A549 treated with CORT108297 at 1 μM for 4 hours (cell line): Measurements from ENCODE around the gene CACNA1F. TPM values are rescaled to one million over a fixed set of nuclear protein-coding genes. Genes with fewer than 3 reads are reported as not detected.

ENCODE experiments used
- total RNA-seq: library from RNA; stranded (reverse); fragments of 200-300 nt; extraction: Qiagen RNA extraction; gene quantifications from 5 replicates; pipeline ENCODE4 v1.2.3, GENCODE V29; 2022

Gene CACNA1F
- total RNA-seq, result not detected in 5 replicates

DNA sequence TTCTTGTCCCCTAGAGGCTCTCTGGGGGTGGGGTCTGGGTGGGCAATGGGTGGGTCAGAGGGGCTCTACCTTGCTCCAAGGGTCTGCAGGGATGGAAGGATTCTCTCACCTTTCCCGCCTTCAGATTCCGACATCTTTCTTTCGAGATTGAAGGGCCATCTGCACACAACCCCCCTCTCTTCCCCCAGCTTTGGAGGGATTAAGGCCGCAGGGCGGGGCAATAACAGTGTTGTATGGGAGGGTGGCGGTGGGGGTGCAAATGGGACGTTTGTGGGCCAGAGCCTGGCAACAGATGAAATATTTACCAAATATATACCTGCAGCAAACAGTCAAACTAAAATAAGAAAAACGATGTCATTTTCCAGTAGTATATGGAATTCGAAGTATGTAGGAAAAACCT lies at the start of gene CACNA1F:
Gene CACNA1F, minus strand, starts transcription at position 165 of the 400 bp plus-strand sequence. Its CDS starts 31 bp downstream, at position 134.

DNA sequence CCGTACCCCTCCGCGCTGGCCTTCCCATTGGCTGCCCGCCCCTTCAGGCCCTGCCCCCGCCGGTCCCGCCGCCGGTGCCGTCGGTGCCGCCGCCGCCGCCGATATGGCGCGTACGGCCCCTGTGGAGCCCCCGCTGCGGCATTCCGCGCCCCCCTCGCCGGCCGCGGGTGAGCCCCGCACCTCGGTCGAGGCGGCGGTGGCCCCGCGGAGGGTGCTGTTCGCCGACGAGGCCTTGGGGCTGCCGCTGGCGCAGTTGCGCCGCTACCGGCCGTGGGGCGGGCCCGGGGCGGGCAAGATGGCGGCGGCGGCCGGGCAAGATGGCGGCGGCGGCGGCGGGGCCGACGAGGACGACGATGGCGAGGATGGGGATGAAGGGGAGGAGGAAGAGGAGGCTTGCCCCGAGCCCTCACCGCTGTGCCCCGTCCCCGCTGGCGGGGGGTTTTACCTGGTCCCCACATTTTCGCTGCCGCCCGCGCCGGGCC lies 36.7 kb upstream of the CACNA1F start, which contains the start of gene PPP1R3F:
Gene PPP1R3F, plus strand, starts transcription at position 27 of the 482 bp plus-strand sequence. Its CDS starts 77 bp downstream, at position 104.

DNA sequence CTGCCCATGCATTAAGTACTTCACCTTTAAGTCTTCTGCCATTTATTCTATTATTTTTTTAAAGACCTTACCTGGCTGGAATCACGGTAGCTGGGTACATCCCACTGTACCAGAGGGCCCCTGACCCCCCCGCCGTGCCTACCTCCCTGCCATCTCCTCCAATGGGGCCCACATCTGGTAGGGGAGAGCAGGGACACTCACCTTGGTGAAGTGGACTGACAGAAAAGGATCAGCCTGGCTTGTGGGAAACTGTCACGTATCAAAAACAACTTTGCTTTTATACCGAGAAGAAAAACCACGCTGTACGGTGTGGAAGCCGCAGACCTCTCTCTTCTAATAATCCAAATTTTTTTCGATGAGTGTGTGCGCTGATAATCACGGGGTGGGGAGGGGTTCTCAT lies 31.3 kb upstream of the CACNA1F start, which contains the start of gene FOXP3:
Gene FOXP3, minus strand, starts transcription at position 251 of the 400 bp plus-strand sequence. CDS start 6,205 bp downstream, outside the sequence.

DNA sequence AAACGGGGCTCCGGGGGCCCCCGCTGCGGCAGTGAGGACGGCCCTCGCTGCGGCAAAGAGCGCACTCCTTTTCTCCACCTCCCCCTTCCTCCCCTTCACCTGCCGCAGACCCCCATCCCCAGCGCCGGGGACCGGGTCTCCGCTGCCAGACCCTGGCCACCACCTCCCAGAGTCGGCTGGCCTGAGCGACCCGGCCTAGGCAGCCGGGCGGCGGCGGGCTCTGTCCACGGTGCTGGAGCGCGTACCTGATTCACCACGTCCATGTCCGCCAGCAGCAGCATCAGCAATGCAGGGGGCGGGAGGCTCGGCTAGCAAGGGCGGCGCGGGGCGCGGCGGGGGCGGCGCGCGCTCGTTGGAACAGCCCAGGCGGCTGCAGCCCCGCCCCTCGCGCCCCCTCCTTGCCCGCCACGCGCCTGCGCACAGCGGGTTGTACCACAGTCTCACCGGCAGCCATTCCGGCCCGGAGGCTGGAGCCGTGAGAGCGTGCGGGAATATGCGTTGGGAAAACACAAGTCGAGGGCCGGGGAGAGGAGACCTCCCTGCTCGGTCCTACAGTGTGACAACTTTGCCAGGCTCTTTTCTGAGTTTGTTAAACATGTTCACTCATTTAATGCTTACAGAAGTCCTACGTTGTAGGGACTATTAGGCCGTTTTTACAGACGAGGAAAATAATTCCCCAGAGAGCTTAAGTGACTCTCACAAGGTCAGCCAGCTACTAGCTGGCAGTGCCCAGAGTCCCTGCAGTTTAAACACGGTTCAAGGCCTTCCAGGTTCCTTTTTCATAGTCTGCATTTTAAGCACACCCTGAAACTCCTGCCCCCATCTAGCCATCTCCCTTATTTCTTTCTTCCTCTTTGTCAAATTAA lies 33.0 kb downstream of the CACNA1F start, which contains the start of gene SYP:
Gene SYP, minus strand, starts transcription at position 288 of the 866 bp plus-strand sequence. Its CDS starts 7 bp downstream, at position 281.

DNA sequence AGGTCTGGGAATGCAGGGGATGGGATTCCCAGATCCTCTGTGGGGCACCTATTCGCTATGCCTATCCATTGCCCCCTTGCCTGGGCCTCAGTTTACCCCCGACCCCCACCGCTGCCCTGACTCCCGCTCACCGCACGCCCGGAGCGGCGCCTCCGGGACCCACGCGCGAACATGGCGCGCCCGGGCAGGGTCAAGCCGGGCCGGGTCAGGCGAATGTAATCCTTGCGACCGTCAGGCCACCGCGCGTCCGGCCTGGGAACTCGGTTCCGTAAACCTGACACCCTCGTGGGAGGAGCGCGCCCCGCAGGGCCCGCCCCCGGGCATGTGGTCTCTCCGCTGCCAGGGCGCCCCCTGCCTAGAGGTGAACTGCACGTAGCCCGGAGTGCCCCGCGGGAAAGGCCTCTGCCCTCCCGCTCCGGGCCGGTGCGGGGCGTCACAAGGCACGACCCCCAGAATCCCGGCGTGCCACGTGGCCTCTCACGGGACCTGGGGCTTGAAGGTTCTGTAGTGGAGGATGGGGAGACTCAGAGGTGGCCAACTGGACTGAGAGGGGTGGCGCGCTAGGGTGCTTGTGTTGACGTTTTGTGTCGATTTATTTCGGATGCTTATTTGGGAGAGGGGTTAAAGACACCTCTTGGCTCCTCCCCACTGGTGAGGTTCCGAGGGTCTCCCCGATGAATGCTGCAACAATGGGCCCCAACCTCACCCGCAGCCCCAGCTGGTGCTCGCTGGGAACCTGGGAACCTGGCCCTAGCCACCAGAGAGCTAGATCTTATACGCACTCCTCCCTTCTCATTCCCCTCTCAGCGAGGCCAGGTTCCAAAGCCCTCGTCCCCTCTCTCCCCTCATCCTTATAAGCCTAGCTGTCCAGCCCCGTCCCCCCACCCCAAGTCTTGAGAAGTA lies 46.8 kb downstream of the CACNA1F start, which contains the start of gene PRICKLE3:
Gene PRICKLE3, minus strand, starts transcription at position 249 of the 903 bp plus-strand sequence. Its CDS starts 76 bp downstream, at position 173.

DNA sequence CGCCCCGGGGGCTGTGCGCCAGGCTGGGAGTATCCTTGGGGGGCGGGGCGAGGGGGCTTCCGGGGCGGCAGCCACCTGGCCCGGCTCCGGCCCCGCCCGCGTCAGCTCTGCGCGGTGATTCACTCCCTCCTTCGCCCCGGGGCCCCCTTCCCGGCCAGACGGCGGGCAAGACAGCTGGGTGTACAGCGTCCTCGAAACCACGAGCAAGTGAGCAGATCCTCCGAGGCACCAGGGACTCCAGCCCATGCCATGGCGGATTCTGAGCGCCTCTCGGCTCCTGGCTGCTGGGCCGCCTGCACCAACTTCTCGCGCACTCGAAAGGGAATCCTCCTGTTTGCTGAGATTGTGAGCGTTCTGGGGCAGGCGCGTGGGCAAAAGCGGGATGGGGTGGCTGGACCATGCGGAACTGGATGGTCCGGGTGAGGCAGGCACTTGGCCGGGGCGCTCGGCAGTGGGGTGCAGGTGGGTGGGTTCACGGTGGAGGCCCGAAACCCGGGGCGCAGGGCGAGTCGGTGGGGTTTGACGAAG lies 61.3 kb downstream of the CACNA1F start, which contains the start of gene PLP2:
Gene PLP2, plus strand, starts transcription at position 147 of the 528 bp plus-strand sequence. Its CDS starts 103 bp downstream, at position 250.

DNA sequence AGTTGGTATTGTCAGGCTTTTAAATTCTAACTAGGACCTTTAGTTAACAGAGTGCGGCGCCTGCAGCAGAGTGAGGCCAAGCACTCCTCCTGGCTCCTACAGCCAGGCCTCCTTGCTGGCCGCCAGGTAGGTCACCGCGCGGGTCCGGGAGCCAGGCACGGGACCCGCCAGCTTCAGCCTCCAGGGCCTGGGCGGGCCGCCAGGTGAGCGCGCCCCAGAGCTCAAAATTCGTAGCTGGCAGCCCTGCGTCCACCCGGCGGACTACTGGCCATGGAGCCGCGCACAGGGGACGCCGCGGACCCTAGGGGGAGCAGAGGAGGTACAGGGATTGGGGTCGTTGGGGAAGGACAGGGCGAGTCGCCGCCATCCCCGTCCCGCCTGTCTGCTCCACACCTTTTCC lies 70.5 kb downstream of the CACNA1F start, which contains the start of gene MAGIX:
Gene MAGIX, plus strand, starts transcription at position 139 of the 400 bp plus-strand sequence. Its CDS starts 132 bp downstream, at position 271.

Other genes with a start within 250 kb of the CACNA1F start
- gene GRIPAP1, start 231.1 kb downstream of the CACNA1F start, total RNA-seq, result 18.1 to 23.3 TPM (median 21.3 TPM) in 5 replicates
- 46.9 to 59.1 TPM (median 58.1 TPM) in 5 replicates for gene TFE3, start 190.0 kb downstream of the CACNA1F start, total RNA-seq
- 2.4 to 4.2 TPM (median 3.7 TPM) in 5 replicates for gene CCDC120, start 174.3 kb downstream of the CACNA1F start, total RNA-seq
- gene PRAF2, start 159.3 kb downstream of the CACNA1F start, total RNA-seq, result 38.2 to 45.7 TPM (median 43.2 TPM) in 5 replicates
- 46.8 to 62.3 TPM (median 60.5 TPM) in 5 replicates for gene WDR45, start 153.5 kb downstream of the CACNA1F start, total RNA-seq
- 22.4 to 27.3 TPM (median 25.1 TPM) in 5 replicates for gene GPKOW, start 109.6 kb downstream of the CACNA1F start, total RNA-seq
- 1.7 to 4.5 TPM (median 3.3 TPM) in 5 replicates for gene MAGIX, start 70.6 kb downstream of the CACNA1F start, total RNA-seq
- gene PLP2, start 61.4 kb downstream of the CACNA1F start, total RNA-seq, result 328 to 441 TPM (median 436 TPM) in 5 replicates
- gene PRICKLE3, start 47.0 kb downstream of the CACNA1F start, total RNA-seq, result 15.1 to 22.0 TPM (median 20.1 TPM) in 5 replicates
- 2.6 to 3.5 TPM (median 2.7 TPM) in 5 replicates for gene SYP, start 33.1 kb downstream of the CACNA1F start, total RNA-seq
- 12.7 to 16.3 TPM (median 15.9 TPM) in 5 replicates for gene CCDC22, start 2.1 kb upstream of the CACNA1F start, total RNA-seq
- 0.06 to 0.18 TPM (median 0.11 TPM) in 5 replicates for gene FOXP3, start 31.4 kb upstream of the CACNA1F start, total RNA-seq
- gene PPP1R3F, start 36.5 kb upstream of the CACNA1F start, total RNA-seq, result 2.4 to 3.9 TPM (median 3.0 TPM) in 5 replicates
- not detected in 5 replicates for gene GAGE10, start 70.3 kb upstream of the CACNA1F start, total RNA-seq
- gene GAGE12J, start 88.7 kb upstream of the CACNA1F start, total RNA-seq, result not detected in 5 replicates
- gene GAGE13, start 98.2 kb upstream of the CACNA1F start, total RNA-seq, result 0.17 TPM in 1 of 5 replicates, not detected in the others